ENCODE measurements around the gene CDH12. TPM values are rescaled to one million over a fixed set of nuclear protein-coding genes. Genes with fewer than 3 reads are reported as not detected.

The CDH12 gene
- total and polyA plus RNA-seq, 10 donors: 0.32 TPM; not detected in 9

GRCh38 chr5:22470408-22470807 lies 382.7 kb downstream of the CDH12 start:
- Histone ChIP-seq H3K27ac (no peak overlapping the region), H3K4me1 (no peaks in the 10 kb centered on the region), H3K36me3 (no peaks in the 10 kb centered on the region), H3K27me3 (replicated peaks in 1 of 7) (no peaks in the 10 kb centered on the region), H3K9me3 (peaks cover 0 to 8% (median 0%) of the 10 kb centered on the region in 8 donors), H3K4me3 (no peak overlapping the region)
- intact Hi-C loops (cut with DNase I; ENCODE audit: low total_unique reads): no loop called here
- no peak for TF ChIP-seq POLR2A (IDR thresholded peaks at IDR 0.05)
- no peak for TF ChIP-seq CTCF (IDR thresholded peaks at IDR 0.05 in 8 of 11, conservative IDR thresholded peaks at IDR 0.05 in 3 of 11)
- no peak for TF ChIP-seq POLR2AphosphoS5 (IDR thresholded peaks at IDR 0.05)
- 82 to 97% (median 89%) methylated on average over 3 of the region's 3 CpGs for WGBS, 5 donors
- no peak for DNase-seq

- H3K4me1 ChIP-seq: no peaks in the 10 kb centered on the region
- DNase-seq: no peak
- H3K27me3 ChIP-seq (replicated peaks in 1 of 7): no peaks in the 10 kb centered on the region
- no peaks in the 10 kb centered on the region for H3K36me3 ChIP-seq
- intact Hi-C loops (cut with DNase I; ENCODE audit: low total_unique reads): no loop called here
- H3K27ac ChIP-seq: no peak overlapping the region
- peaks cover 0 to 5% (median 0%) of the 10 kb centered on the region in 8 donors for H3K9me3 ChIP-seq
- WGBS, 5 donors: 66 to 91% (median 77%) methylated on average over 1 of the region's 1 CpG
- TF ChIP-seq CTCF (IDR thresholded peaks at IDR 0.05 in 8 of 11, conservative IDR thresholded peaks at IDR 0.05 in 3 of 11) (no peak), POLR2A (IDR thresholded peaks at IDR 0.05) (no peak), POLR2AphosphoS5 (IDR thresholded peaks at IDR 0.05) (no peak)
- H3K4me3 ChIP-seq: no peak overlapping the region
Measured at GRCh38 chr5:22465616-22466015, 387.5 kb downstream of the CDH12 start.

GRCh38 chr5:22465177-22465576 lies 388.0 kb downstream of the CDH12 start:
- Histone ChIP-seq H3K9me3 (peaks cover 0 to 5% (median 0%) of the 10 kb centered on the region in 8 donors), H3K27ac (no peak overlapping the region), H3K4me3 (no peak overlapping the region), H3K36me3 (no peaks in the 10 kb centered on the region), H3K27me3 (replicated peaks in 1 of 7) (no peaks in the 10 kb centered on the region), H3K4me1 (no peaks in the 10 kb centered on the region)
- 71 to 92% (median 78%) methylated on average over 3 of the region's 3 CpGs for WGBS, 5 donors
- TF ChIP-seq CTCF (IDR thresholded peaks at IDR 0.05 in 8 of 11, conservative IDR thresholded peaks at IDR 0.05 in 3 of 11) (no peak), POLR2A (IDR thresholded peaks at IDR 0.05) (no peak), POLR2AphosphoS5 (IDR thresholded peaks at IDR 0.05) (no peak)
- no peak for DNase-seq
- intact Hi-C loops (cut with DNase I; ENCODE audit: low total_unique reads): no loop called here

GRCh38 chr5:22460189-22460588 lies 393.0 kb downstream of the CDH12 start:
- intact Hi-C loops (cut with DNase I; ENCODE audit: low total_unique reads): no loop called here
- WGBS, 5 donors: 80 to 91% (median 85%) methylated on average over 4 of the region's 4 CpGs
- no peak overlapping the region for H3K27ac ChIP-seq
- no peak for TF ChIP-seq CTCF (IDR thresholded peaks at IDR 0.05 in 8 of 11, conservative IDR thresholded peaks at IDR 0.05 in 3 of 11)
- no peak for TF ChIP-seq POLR2A (IDR thresholded peaks at IDR 0.05)
- TF ChIP-seq POLR2AphosphoS5 (IDR thresholded peaks at IDR 0.05): no peak
- no peak for DNase-seq
- no peaks in the 10 kb centered on the region for H3K9me3 ChIP-seq
- no peaks in the 10 kb centered on the region for H3K27me3 ChIP-seq (replicated peaks in 1 of 7)
- H3K4me1 ChIP-seq: no peaks in the 10 kb centered on the region
- H3K4me3 ChIP-seq: no peak overlapping the region
- no peaks in the 10 kb centered on the region for H3K36me3 ChIP-seq
